Spleen (tissue), 7 donors: ENCODE measurements around the gene ABCG1.

Experiments
- CTCF ChIP-seq, 11 experiments: fragments of 200-600 bp in 7 of 11; fragments of 450-650 bp in 4 of 11; sonication (generic) in 4 of 11; IDR thresholded peaks in 8 of 11; conservative IDR thresholded peaks in 3 of 11; 1 replicate in 7 of 11; 2 replicates in 4 of 11; pipeline versions ENCODE4 v1.4.0 to v1.8.0; 2016 to 2021; ENCODE audit warnings: antibody characterized with exemption in 11 of 11, inconsistent platforms in 4 of 11, mild to moderate bottlenecking in 1 of 11
- POLR2A ChIP-seq, 3 donors: fragments of 450-650 bp; IDR thresholded peaks; one replicate each; pipeline ENCODE4 v1.5.1; 2017; ENCODE audit warnings: antibody characterized with exemption in 3 of 3, mild to moderate bottlenecking in 1 of 3
- POLR2AphosphoS5 ChIP-seq, 3 donors: sonication (generic); formaldehyde crosslinking; IDR thresholded peaks; one replicate each; pipeline ENCODE4 v1.5.1; 2017; ENCODE audit warnings: antibody characterized with exemption in 3 of 3
- donor health status: DM: no; HTN: no; CAD: no; lungs with moderate emphysema.
- donor health status: DM: no; HTN: no; CAD: no.
- donor health status: DM: no; HTN: no; CAD: no.

- TF ChIP-seq CTCF (IDR thresholded peaks at IDR 0.05 in 8 of 11, conservative IDR thresholded peaks at IDR 0.05 in 3 of 11) (no peak), POLR2A (IDR thresholded peaks at IDR 0.05) (no peak), POLR2AphosphoS5 (IDR thresholded peaks at IDR 0.05) (peak in 2 of 3 donors; percentile 9 to 36)
These were observed 68.5 kb downstream of the ABCG1 start for GRCh38 chr21:42287193-42288083.
